NAMALWA (cell line): Measurements from ENCODE around the gene RHBDD1.
"Not testable (repeated sequence)": the region's sequence is repeated elsewhere in the genome, so short reads cannot be mapped to it uniquely, and the experiment has no call there.

Experiments used
- DNase-seq: peaks from one replicate; pipeline ENCODE4 v3.0.0-alpha.2; 2015; ENCODE audit warnings: low spot score

Gene RHBDD1

GRCh38 chr2:226799976-226800940, 35.6 kb upstream of the RHBDD1 start:
- DNase-seq: no peak

- DNase-seq: peak; percentile 92
These were observed 34.7 kb upstream of the RHBDD1 start for GRCh38 chr2:226800941-226801784.

GRCh38 chr2:226802573-226802972, 33.3 kb upstream of the RHBDD1 start:
- DNase-seq: peak; percentile 89

GRCh38 chr2:226803410-226803809, 32.4 kb upstream of the RHBDD1 start:
- DNase-seq: no peak

- DNase-seq: peak; percentile 39
These were observed 22.6 kb upstream of the RHBDD1 start for GRCh38 chr2:226813148-226813701.

GRCh38 chr2:226818930-226819329, 16.9 kb upstream of the RHBDD1 start:
- no peak for DNase-seq

- no peak for DNase-seq
These were observed 10.8 kb upstream of the RHBDD1 start for GRCh38 chr2:226825056-226825455.

GRCh38 chr2:226828191-226828590, 7.7 kb upstream of the RHBDD1 start:
- DNase-seq: no peak

GRCh38 chr2:226829721-226830631, 5.9 kb upstream of the RHBDD1 start:
- no peak for DNase-seq

- DNase-seq: no peak
These were observed 4.6 kb upstream of the RHBDD1 start for GRCh38 chr2:226831266-226831665.

GRCh38 chr2:226832061-226832460, 3.8 kb upstream of the RHBDD1 start:
- DNase-seq: no peak

- DNase-seq: not testable (repeated sequence)
These were observed 974 bp upstream of the RHBDD1 start for GRCh38 chr2:226834880-226835279.

- DNase-seq: no peak
These were observed 446 bp upstream of the RHBDD1 start for GRCh38 chr2:226835420-226835795.

- DNase-seq: no peak
These were observed 663 bp downstream of the RHBDD1 start for GRCh38 chr2:226836548-226836885.

- DNase-seq: no peak
These were observed 1.5 kb downstream of the RHBDD1 start for GRCh38 chr2:226837334-226837733.

GRCh38 chr2:226837787-226838603, 2.1 kb downstream of the RHBDD1 start:
- DNase-seq: no peak

GRCh38 chr2:226838722-226839121, 2.9 kb downstream of the RHBDD1 start:
- DNase-seq: no peak

GRCh38 chr2:226839161-226839560, 3.3 kb downstream of the RHBDD1 start:
- no peak for DNase-seq

GRCh38 chr2:226839951-226840350, 4.1 kb downstream of the RHBDD1 start:
- no peak for DNase-seq

GRCh38 chr2:226843001-226843400, 7.1 kb downstream of the RHBDD1 start:
- not testable (repeated sequence) for DNase-seq
